Activated T-cell treated with anti-CD3 and anti-CD28 coated beads, Interleukin-2, amount 50 U/mL, for 4 hours (primary cell): ENCODE data around the gene EXOG. TPM values are rescaled to one million over a fixed set of nuclear protein-coding genes. Genes with fewer than 3 reads are reported as not detected.

Source experiments
- ATAC-seq, 2 donors: fragments of 200-7000 bp; cut with Tn5 transposase; one replicate each; pipeline ENCODE4 v1.10.0; 2021
- DNase-seq: peaks from one replicate; pipeline ENCODE4 v3.0.0-alpha.2; 2020
- H3K27me3 Mint-ChIP-seq: one replicate; pipeline ENCODE4 v1.8.0; 2021; ENCODE audit warnings: low read depth, mixed read lengths
- H3K36me3 Mint-ChIP-seq: one replicate; pipeline ENCODE4 v1.8.0; 2022; ENCODE audit warnings: mixed read lengths; ENCODE audit not compliant: insufficient read depth
- H3K4me1 Mint-ChIP-seq: one replicate; pipeline ENCODE4 v1.8.0; 2021; ENCODE audit warnings: low read depth, mixed read lengths
- H3K4me3 Mint-ChIP-seq: one replicate; pipeline ENCODE4 v1.8.0; 2021; ENCODE audit warnings: mild to moderate bottlenecking, moderate library complexity, mixed read lengths
- H3K9me3 Mint-ChIP-seq: one replicate; pipeline ENCODE4 v1.8.0; 2021; ENCODE audit warnings: mixed read lengths
- total RNA-seq, 3 donors: library from RNA; stranded (reverse); gene quantifications; one replicate each; pipeline ENCODE4 v1.2.1, GENCODE V29; 2021

EXOG gene
- total RNA-seq, 3 donors from 2014 or later: 18.8 to 22.7 (median 21.7) TPM

DNA sequence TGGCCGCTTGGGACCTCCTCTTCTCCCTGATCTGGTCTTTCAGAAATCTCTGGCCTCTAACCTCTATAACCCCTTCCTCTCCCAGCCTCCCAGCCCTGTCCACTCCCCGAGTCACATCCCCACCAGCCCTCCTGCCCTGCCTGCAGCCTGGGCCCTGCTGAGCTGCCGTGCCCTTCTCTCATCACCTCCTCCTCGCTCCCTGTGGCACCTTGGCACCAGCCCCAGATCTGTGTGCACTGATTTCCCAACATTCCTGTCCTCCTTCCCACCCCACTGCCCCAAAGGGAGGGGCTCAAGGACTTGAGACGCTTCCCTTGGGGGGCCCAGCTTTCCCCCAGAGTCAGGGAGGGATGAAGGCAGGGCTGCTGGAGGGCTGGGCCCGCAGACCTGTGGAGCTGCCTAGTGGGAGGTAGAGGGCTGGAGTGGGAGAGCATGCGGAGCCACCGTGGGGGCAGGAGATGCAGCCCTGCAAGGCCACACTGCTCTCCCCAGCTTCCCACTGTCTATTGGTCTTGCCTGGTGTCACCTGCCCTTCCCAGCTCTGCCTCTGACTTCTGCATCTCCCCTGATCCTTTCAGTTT, 42.7 kb downstream of the EXOG start:
- Mint-ChIP-seq H3K36me3 (peaks cover 13% of the 10 kb centered on the region), H3K27me3 (no peaks in the 10 kb centered on the region), H3K4me1 (peaks cover 1% of the 10 kb centered on the region), H3K9me3 (no peaks in the 10 kb centered on the region), H3K4me3 (no peak overlapping the region)
- DNase-seq (no peak), ATAC-seq (no peak)

DNA sequence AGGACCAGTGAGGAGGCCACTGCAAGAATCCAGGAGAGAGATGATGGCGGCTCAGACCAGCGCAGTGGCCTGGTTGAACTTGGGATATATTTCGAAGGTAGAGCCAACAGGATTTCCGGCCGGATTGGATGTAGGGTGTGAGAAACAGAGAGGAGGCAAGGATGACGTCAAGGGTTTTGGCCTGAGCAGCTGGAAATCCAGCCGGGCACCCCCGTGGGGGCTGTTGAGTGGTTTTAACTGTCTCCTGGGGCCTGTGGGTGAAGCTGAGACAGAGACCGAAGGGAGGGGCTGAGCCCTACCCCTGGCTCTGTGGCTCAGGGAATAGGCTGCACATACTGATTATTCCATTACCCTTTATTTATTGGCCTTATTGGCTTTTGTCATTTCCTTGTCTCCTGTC, 45.7 kb downstream of the EXOG start:
- Mint-ChIP-seq H3K4me1 (no peaks in the 10 kb centered on the region), H3K4me3 (no peak overlapping the region), H3K27me3 (no peaks in the 10 kb centered on the region), H3K36me3 (peaks cover 2% of the 10 kb centered on the region), H3K9me3 (no peaks in the 10 kb centered on the region)
- DNase-seq (no peak), ATAC-seq (no peak)

DNA sequence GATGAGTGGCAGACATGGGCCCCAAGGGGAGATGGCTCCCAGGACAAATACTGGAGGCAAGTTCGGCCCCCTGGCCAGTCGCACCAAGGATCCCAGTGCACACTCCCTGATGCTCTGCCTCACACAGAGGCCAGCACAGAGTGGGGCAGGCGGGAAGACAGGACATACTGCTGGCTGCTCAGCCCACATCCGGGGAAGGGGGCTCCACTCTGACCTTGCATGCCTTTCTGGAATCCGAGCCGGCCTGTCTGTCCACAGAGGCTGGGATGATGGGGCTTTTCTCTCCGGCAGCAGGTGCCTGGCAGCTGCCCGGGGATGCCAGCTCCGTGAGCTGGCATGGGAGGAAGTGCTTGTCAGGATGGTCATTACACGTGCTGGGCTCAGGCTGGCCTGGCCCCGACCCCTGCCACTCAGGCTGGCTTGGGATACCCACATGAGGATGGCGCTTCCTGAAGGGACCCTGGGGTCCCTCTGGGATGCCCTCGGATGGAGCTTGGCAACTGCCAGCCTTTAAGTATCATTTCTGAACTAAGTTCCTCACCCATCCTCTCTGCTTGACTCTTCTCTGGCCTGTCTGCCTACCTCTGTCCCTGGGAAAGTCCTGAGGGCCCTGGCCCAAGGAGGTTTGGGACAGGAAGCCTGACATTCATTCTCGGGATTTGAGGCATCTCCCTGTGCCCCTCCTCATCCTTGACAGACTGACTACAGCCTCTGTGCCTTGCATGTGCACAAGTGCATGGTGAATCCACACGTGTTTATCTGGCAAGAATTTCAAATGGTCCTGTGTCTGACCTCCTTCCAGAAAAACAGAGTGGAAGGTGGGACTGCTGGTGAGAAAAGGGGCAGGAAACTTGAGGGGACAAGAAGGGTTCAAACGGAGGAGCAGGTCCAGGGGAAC, 46.5 kb downstream of the EXOG start:
- DNase-seq: no peak
- Mint-ChIP-seq H3K9me3 (no peaks in the 10 kb centered on the region), H3K4me1 (no peaks in the 10 kb centered on the region), H3K27me3 (no peaks in the 10 kb centered on the region), H3K4me3 (no peak overlapping the region), H3K36me3 (peaks cover 2% of the 10 kb centered on the region)
- ATAC-seq: no peak

DNA sequence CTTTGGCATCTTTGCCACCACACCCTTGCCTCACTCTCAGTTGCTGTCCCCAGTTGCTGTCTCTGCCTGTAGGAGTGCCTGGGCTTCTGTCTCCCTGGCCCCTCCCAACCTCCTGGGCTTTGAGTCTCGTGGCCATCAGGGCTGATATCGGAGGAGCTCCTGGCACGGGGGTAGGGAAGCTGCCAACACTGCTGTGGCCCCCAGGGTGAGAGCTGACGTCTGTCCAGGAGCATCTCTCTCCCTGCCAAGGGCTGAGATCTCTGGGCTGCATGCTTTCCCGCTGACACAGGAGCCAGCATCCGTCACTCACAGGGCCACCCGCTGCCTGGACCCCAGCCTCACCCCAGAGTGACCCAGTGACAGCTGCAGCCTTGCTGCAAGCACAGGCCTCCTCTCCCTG, 47.4 kb downstream of the EXOG start:
- ATAC-seq (no peak), DNase-seq (no peak)
- no peak overlapping the region for H3K4me3 Mint-ChIP-seq
- H3K36me3 Mint-ChIP-seq: peaks cover 2% of the 10 kb centered on the region
- no peaks in the 10 kb centered on the region for H3K4me1 Mint-ChIP-seq
- no peaks in the 10 kb centered on the region for H3K27me3 Mint-ChIP-seq
- H3K9me3 Mint-ChIP-seq: no peaks in the 10 kb centered on the region

DNA sequence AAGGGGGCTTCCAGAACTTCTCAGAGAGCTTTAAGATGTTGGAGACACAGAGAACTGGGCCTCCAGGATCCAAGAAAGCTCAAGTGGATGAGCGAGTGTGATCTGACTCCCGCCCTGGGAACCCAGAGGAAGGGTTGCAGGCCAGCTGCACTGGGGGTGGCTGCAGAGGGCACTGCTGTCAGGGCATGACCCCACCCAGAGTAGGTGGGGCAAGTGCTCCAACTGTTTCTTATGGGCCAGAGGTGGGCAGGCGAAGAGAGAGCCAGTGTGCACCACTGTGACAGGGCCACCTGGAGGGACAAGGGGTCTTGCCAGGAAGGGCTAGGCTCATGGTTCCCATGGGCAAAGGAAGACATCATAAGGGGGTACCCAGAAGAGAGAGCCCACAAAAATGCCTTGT, 48.8 kb downstream of the EXOG start:
- Mint-ChIP-seq H3K9me3 (no peaks in the 10 kb centered on the region), H3K36me3 (no peaks in the 10 kb centered on the region), H3K27me3 (no peaks in the 10 kb centered on the region), H3K4me1 (no peaks in the 10 kb centered on the region), H3K4me3 (no peak overlapping the region)
- no peak for ATAC-seq
- DNase-seq: no peak

DNA sequence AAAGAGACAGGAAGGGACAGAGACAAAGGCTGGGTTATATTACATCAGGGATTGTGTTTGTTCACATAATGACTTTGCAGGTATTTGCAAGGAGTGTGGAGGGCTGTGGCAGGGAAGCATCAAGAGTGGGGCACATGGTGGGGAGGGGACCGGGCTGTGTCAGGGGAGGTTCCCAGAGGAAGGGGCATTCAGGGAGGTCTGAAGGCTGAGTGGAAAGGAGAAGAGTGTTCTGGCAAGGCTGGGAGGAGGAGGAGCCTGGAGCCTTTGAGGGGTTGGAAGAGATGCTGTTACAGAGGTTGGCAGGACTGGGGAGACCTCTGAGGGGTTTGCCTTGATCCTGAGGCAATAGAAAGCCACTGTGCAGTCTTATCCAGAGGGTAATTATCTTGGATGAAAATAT, 49.4 kb downstream of the EXOG start:
- ATAC-seq: no peak
- Mint-ChIP-seq H3K36me3 (no peaks in the 10 kb centered on the region), H3K9me3 (no peaks in the 10 kb centered on the region), H3K4me1 (no peaks in the 10 kb centered on the region), H3K4me3 (no peak overlapping the region), H3K27me3 (no peaks in the 10 kb centered on the region)
- DNase-seq: no peak

DNA sequence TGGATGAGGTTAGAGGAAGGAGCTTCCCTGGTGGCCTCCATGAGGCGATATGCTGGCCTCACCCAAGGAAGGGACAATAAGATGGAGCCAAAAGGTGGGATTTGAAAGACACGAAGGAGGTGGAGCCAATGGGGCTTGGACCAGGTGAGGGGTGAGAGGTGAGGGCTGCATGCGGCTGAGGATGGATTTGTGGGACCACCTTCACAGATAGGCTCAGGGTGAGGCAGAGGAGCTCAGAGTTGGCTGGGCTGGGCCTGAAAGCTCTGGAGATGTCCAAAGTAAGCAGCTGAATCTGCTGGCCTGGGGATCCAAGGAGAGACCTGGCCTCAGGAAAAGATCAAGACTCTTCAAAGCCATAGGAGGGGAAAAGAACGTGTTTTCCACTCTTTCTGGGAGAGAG, 49.8 kb downstream of the EXOG start:
- no peak for ATAC-seq

DNA sequence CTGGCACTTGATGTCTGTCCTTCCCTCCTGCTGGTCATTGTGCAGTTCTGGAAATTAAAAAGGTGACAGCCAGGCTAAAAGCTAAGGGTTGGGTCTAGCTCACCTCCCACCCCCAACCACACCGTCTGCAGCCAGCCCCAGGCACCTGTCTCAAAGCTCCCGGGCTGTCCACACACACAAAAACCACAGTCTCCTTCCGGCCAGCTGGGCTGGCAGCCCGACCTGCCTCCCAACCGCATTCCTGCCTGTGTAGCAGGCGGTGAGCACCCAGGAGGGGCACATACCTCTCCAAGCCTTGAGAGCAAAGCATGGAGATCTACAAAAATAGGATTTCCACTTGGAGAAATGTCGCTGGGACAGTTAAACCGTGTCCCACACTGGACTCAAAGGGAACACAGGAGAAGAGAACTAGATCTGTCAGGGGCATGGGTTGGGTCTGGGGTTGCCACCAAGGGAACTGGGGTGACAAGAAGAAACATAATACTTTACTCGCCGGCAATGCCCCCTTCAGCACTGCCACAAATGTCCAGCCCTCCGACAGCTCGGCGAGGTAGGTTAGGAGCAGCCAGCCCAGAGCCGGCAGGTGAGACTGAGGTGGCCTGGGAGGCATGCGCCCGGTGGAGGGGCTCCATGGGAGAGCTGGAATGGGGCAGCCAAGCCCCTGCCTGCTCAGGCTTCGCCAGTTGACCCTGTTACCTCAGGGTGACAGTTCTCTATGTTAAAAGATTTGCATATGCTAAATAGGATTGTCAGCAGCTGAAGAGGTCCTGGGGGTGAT, 52.2 kb downstream of the EXOG start:
- Mint-ChIP-seq H3K27me3 (no peaks in the 10 kb centered on the region), H3K36me3 (no peaks in the 10 kb centered on the region), H3K4me3 (no peak overlapping the region), H3K4me1 (no peaks in the 10 kb centered on the region), H3K9me3 (no peaks in the 10 kb centered on the region)
- no peak for DNase-seq
- ATAC-seq: no peak

More for the DNA sequence above, 49.8 kb downstream of the EXOG start:
- no peaks in the 10 kb centered on the region for H3K4me1 Mint-ChIP-seq
- no peak overlapping the region for H3K4me3 Mint-ChIP-seq
- H3K27me3 Mint-ChIP-seq: no peaks in the 10 kb centered on the region
- no peak for DNase-seq
- no peaks in the 10 kb centered on the region for H3K9me3 Mint-ChIP-seq
- H3K36me3 Mint-ChIP-seq: no peaks in the 10 kb centered on the region

DNA sequence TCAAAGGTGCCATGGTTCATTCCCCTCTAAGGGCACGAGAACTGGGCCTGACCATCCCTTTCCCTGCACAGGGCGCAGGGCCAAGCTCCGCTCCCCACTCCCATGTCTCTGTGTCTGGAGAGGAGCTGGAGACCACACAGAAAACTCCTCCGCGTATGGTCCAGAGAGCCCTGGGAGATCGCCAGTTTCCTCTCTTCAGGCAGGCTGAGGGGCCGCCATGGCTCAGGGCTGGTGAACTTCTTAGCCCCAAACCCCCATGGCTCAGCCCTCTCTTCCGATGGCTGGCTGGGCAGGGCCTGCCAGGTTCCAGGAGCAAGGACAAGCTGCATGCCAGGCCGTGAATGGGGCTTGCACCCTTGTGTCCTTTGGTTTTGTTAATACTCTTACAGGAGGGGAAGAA, 52.9 kb downstream of the EXOG start:
- no peak for DNase-seq
- H3K4me3 Mint-ChIP-seq: no peak overlapping the region

DNA sequence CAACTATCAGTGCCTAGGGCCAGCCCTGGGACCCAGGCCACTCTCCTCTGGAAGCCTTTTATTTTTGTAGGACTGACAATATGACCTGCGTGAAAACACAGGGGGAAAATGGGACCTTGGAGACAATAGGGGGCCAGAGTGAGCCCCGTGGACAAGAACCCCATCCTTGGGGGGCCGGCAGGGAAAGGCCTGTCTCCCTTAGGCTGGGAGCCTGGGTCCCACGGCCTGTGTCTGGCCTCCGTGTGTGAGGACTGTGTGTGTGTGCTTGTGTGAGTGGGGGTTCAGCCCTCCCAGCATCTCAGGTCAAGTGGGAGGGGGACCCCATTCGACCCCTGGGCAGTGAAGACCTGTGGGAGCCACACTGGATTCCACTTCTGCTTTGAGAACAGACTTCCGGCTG, 53.3 kb downstream of the EXOG start:
- Mint-ChIP-seq H3K36me3 (no peaks in the 10 kb centered on the region), H3K4me1 (no peaks in the 10 kb centered on the region), H3K9me3 (peaks cover 8% of the 10 kb centered on the region), H3K4me3 (no peak overlapping the region), H3K27me3 (no peaks in the 10 kb centered on the region)
- no peak for DNase-seq
- no peak for ATAC-seq

More for the DNA sequence above, 52.9 kb downstream of the EXOG start:
- no peaks in the 10 kb centered on the region for H3K36me3 Mint-ChIP-seq
- H3K4me1 Mint-ChIP-seq: no peaks in the 10 kb centered on the region
- ATAC-seq: no peak
- no peaks in the 10 kb centered on the region for H3K27me3 Mint-ChIP-seq
- H3K9me3 Mint-ChIP-seq: peaks cover 5% of the 10 kb centered on the region

DNA sequence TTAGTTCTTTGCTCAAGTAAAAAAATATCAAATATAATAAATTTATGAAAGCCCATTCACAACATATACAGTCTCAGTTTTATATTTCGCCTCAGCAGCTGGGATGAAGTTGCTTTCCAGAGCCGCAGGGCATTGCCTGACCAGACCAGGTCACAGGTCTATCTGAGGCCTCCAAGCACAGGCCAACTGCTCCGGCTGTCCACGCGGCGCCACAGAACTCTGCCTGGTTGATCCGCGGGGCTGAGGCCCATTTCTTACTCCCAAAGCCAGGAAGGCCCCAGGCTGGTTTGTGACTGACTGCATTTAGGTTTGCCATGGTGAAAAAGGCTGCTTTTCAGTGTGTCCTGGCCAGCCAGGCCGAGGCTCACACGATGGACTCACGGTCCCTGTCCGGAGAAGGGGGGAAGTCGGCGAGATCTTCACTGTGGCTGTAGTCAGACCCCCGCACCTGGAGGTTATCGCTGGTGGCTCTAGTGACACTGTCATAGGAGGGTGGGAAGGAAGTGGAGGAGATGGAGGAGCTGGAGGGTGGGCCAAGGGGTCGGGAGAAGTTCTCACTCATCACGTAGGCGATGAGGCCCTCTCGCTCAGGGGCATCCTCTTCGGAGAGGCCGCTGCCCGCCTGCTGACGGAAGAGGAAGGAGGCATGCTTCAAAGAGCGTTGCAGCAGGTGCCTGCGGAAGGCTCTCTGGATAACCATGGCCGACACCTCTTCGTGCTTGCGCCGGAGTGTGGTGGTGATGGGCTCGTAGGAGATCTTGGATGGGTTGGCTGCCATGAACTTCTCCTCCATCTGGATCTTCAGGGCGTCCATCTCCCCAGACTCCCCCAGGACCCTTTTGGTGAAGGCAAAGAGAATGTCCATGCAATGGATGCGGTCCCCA, 54.1 kb downstream of the EXOG start:
- DNase-seq (no peak), ATAC-seq (no peak)
- Mint-ChIP-seq H3K9me3 (peaks cover 8% of the 10 kb centered on the region), H3K36me3 (no peaks in the 10 kb centered on the region), H3K4me3 (no peak overlapping the region), H3K4me1 (no peaks in the 10 kb centered on the region), H3K27me3 (no peaks in the 10 kb centered on the region)

DNA sequence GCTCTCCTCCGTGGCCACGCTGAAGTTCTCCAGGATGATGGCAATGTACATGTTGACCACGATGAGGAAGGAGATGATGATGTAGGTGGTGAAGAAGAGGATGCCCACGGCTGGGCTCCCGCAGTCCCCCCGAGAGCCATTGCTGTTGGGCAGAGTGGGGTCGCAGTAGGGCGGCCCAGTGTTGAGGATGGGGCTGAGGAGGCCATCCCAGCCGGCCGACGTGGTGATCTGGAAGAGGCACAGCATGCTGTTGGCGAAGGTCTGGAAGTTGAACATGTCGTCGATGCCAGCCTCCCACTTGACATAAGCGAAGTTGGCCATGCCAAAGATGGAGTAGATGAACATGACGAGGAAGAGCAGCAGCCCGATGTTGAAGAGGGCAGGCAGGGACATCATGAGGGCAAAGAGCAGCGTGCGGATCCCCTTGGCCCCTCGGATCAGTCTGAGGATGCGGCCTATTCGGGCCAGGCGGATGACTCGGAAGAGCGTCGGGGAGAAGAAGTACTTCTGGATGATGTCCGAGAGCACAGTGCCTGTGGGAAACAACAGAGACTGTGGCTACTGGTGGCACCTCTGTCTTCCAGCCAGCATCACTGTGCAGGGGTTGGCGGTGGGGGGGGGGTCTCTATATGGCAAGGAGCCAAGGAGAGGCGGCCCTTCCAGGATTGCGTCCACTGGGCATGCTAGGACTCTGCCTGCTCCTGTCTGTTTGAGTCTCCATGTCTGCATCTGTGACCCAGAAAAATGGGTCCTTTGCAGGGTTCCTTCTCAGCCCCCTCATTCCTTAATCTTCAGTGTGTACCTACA, 55.1 kb downstream of the EXOG start:
- Mint-ChIP-seq H3K4me1 (no peaks in the 10 kb centered on the region), H3K27me3 (no peaks in the 10 kb centered on the region), H3K36me3 (no peaks in the 10 kb centered on the region)

DNA sequence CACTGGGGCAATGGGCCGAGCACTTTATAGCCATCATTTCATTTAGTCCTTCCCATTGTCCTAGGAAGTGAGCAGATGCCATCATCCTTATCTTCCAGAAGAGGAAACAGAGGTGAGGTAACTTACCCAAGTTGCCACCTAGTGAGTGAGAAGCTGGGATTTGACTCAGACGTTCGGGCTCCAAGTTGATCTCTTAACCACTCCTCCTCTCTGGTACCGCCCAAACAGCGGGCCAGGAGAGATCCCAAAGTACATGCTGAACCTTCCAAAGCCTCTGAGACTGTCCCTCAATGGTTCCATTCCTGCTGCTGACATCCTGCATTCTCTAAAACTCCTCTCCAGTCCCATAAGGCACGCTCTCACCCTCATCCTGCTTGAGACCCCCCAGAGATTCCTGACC, 56.2 kb downstream of the EXOG start:
- no peak for DNase-seq

More for the DNA sequence above, 55.1 kb downstream of the EXOG start:
- no peak for ATAC-seq
- H3K4me3 Mint-ChIP-seq: no peak overlapping the region
- peaks cover 8% of the 10 kb centered on the region for H3K9me3 Mint-ChIP-seq
- no peak for DNase-seq

More for the DNA sequence above, 56.2 kb downstream of the EXOG start:
- Mint-ChIP-seq H3K36me3 (no peaks in the 10 kb centered on the region), H3K4me1 (no peaks in the 10 kb centered on the region), H3K9me3 (peaks cover 8% of the 10 kb centered on the region), H3K4me3 (no peak overlapping the region), H3K27me3 (peaks cover 4% of the 10 kb centered on the region)
- ATAC-seq: no peak
